OCI-LY1 (cell line): ENCODE results near the gene NSUN6.
"Not testable (repeated sequence)": the region's sequence is repeated elsewhere in the genome, so short reads cannot be mapped to it uniquely, and the experiment has no call there.

Experiments used
- CTCF ChIP-seq: fragments of 200-600 bp; sonication (generic), shearing (Covaris generic); IDR thresholded peaks from 2 replicates; pipeline ENCODE4 v1.5.1; 2017; ENCODE audit warnings: mild to moderate bottlenecking, antibody characterized with exemption, low read length, moderate library complexity, mixed read lengths
- EZH2 ChIP-seq: fragments of 200-600 bp; sonication (generic), shearing (Covaris generic); IDR thresholded peaks from 2 replicates; pipeline ENCODE4 v1.8.0; 2017; ENCODE audit warnings: borderline replicate concordance, mixed run types, mild to moderate bottlenecking, antibody characterized with exemption, low read length, moderate library complexity, mixed read lengths

- not testable (repeated sequence) for TF ChIP-seq CTCF, EZH2
These were observed 11.7 kb downstream of the NSUN6 start for GRCh38 chr10:18639719-18640118.
